Aorta (tissue), 5 donors: Measurements from ENCODE around the gene MYEF2. TPM values are rescaled to one million over a fixed set of nuclear protein-coding genes. Genes with fewer than 3 reads are reported as not detected.

Experiments
- ATAC-seq: fragments of 200-7000 bp; cut with Tn5 transposase; one replicate; pipeline ENCODE4 v1.9.1; 2022; ENCODE audit warnings: moderate library complexity; ENCODE audit not compliant: low FRiP score
- DNase-seq, 2 donors: peaks; one replicate each; pipeline ENCODE4 v3.0.0-alpha.2; 2020
- H3K27ac ChIP-seq, 2 donors: one replicate each; pipeline ENCODE4 v1.5.1; 2013; ENCODE audit warnings: low read length in 2 of 2, mild to moderate bottlenecking in 2 of 2, moderate library complexity in 2 of 2, control low read depth in 1 of 2, inconsistent platforms in 1 of 2, low read depth in 1 of 2
- H3K27me3 ChIP-seq, 2 donors: one replicate each; pipeline ENCODE4 v1.6.1; 2013; ENCODE audit warnings: control low read depth in 1 of 2, low read length in 1 of 2, mild to moderate bottlenecking in 1 of 2, moderate library complexity in 1 of 2; ENCODE audit not compliant: insufficient read depth in 2 of 2, control insufficient read depth in 1 of 2
- H3K36me3 ChIP-seq, 2 donors: one replicate each; pipeline ENCODE4 v1.6.1; 2013; ENCODE audit warnings: control low read depth in 1 of 2, low read length in 1 of 2, mild to moderate bottlenecking in 1 of 2; ENCODE audit not compliant: insufficient read depth in 2 of 2, control insufficient read depth in 1 of 2
- H3K4me1 ChIP-seq, 2 donors: one replicate each; pipeline ENCODE4 v1.6.1; 2013; ENCODE audit warnings: low read length in 2 of 2, control low read depth in 1 of 2, mild to moderate bottlenecking in 1 of 2, moderate library complexity in 1 of 2; ENCODE audit not compliant: insufficient read depth in 2 of 2, control insufficient read depth in 1 of 2
- H3K4me3 ChIP-seq, 2 donors: one replicate each; pipeline ENCODE4 v1.5.1; 2013; ENCODE audit warnings: low read length in 2 of 2, control low read depth in 1 of 2, mild to moderate bottlenecking in 1 of 2
- H3K9me3 ChIP-seq: one replicate; pipeline ENCODE4 v1.6.1; 2013; ENCODE audit warnings: mild to moderate bottlenecking, low read length; ENCODE audit not compliant: control insufficient read depth
- WGBS, 2 donors: extraction: QIAGEN DNeasy Blood & Tissue Kit; methylation state at CpG; one replicate each; pipeline ENCODE4 v1.1.7; 2013; 5-methylcytosine and 5-hydroxymethylcytosine counted together
- intact Hi-C, 2 donors: fragments of 100-400 bp; cut with DNase I; formaldehyde crosslinking; loops; one replicate each; pipeline versions ENCODE4 v1.14.2 to v1.15.0; 2022
- polyA plus RNA-seq, 2 donors: library from polyadenylated mRNA; stranded (reverse); fragments of 200-250 nt; gene quantifications; one replicate each; pipeline ENCODE4 v1.2.3, GENCODE V29; 2013
- total RNA-seq, 2 donors: library from RNA; stranded (reverse); fragmentation: NEBNext Ultra II Directional; extraction: Animal tissue kit (Norgen Biotek cat#: 25700); gene quantifications; one replicate each; pipeline ENCODE4 v1.2.1, GENCODE V29; 2021
- donor health status: healthy with polysubstance abuse.
- donor health status: Bipolar disorder and iron deficiency.
- donor health status: DM: no; HTN: no; CAD: no.
- donor health status: DM: no; HTN: no; CAD: no.
- donor health status: DM: yes; HTN: yes; CAD: no.

MYEF2 gene
- total and polyA plus RNA-seq, 4 donors, result 16.7 to 105 (median 74.0) TPM

GRCh38 chr15:48132874-48133273, 45.2 kb downstream of the MYEF2 start:
- Histone ChIP-seq H3K9me3 (no peaks in the 10 kb centered on the region), H3K4me1 (peaks cover 0 to 5% of the 10 kb centered on the region in 2 donors), H3K4me3 (no peak overlapping the region), H3K36me3 (no peaks in the 10 kb centered on the region), H3K27me3 (no peaks in the 10 kb centered on the region), H3K27ac (no peak overlapping the region)
- intact Hi-C loops, result no loop called here
- WGBS, 2 donors, result 95 to 96% methylated on average over 6 of the region's 6 CpGs
- ATAC-seq (no peak), DNase-seq (no peak)

- H3K9me3 ChIP-seq, result no peaks in the 10 kb centered on the region
- H3K36me3 ChIP-seq, result no peaks in the 10 kb centered on the region
- intact Hi-C loops, result no loop called here
- H3K27me3 ChIP-seq, result no peaks in the 10 kb centered on the region
- H3K4me3 ChIP-seq, result no peak overlapping the region
- peaks cover 0 to 5% of the 10 kb centered on the region in 2 donors for H3K4me1 ChIP-seq
- DNase-seq, result no peak
- no peak for ATAC-seq
- H3K27ac ChIP-seq, result no peak overlapping the region
Observed at GRCh38 chr15:48131324-48131723, 46.8 kb downstream of the MYEF2 start.

- 81 to 82% methylated on average over 6 of the region's 6 CpGs for WGBS, 2 donors
- DNase-seq, result no peak
Observed at GRCh38 chr15:48126667-48127355, 51.3 kb downstream of the MYEF2 start.

GRCh38 chr15:48121849-48122248, 56.2 kb downstream of the MYEF2 start:
- no peaks in the 10 kb centered on the region for H3K27me3 ChIP-seq
- H3K27ac ChIP-seq, result no peak overlapping the region
- H3K4me1 ChIP-seq, result no peaks in the 10 kb centered on the region
- H3K4me3 ChIP-seq, result no peak overlapping the region
- H3K9me3 ChIP-seq, result no peaks in the 10 kb centered on the region
- no peaks in the 10 kb centered on the region for H3K36me3 ChIP-seq
- intact Hi-C loops, result no loop called here
- 82 to 88% methylated on average over 8 of the region's 8 CpGs for WGBS, 2 donors
- ATAC-seq (no peak), DNase-seq (no peak)

More at GRCh38 chr15:48126667-48127355, 51.3 kb downstream of the MYEF2 start:
- Histone ChIP-seq H3K9me3 (no peaks in the 10 kb centered on the region), H3K4me3 (no peak overlapping the region), H3K27me3 (no peaks in the 10 kb centered on the region), H3K36me3 (no peaks in the 10 kb centered on the region), H3K4me1 (no peaks in the 10 kb centered on the region), H3K27ac (no peak overlapping the region)
- intact Hi-C loops, result no loop called here
- no peak for ATAC-seq

GRCh38 chr15:48120745-48121144, 57.4 kb downstream of the MYEF2 start, which contains the start of gene SLC24A5:
Gene SLC24A5, plus strand, starts transcription at chr15:48120990. Its CDS starts 55 bp downstream, at chr15:48121045.
- 90 to 94% methylated on average over 5 to 6 of the region's 6 CpGs for WGBS, 2 donors

GRCh38 chr15:48119277-48119676, 58.8 kb downstream of the MYEF2 start:
- intact Hi-C loops, result no loop called here
- Histone ChIP-seq H3K27me3 (no peaks in the 10 kb centered on the region), H3K36me3 (no peaks in the 10 kb centered on the region), H3K4me1 (no peaks in the 10 kb centered on the region), H3K27ac (no peak overlapping the region), H3K4me3 (no peak overlapping the region), H3K9me3 (no peaks in the 10 kb centered on the region)
- WGBS, 2 donors, result 80 to 85% methylated on average over 5 of the region's 5 CpGs
- no peak for DNase-seq
- no peak for ATAC-seq

More at GRCh38 chr15:48120745-48121144, 57.4 kb downstream of the MYEF2 start, which contains the start of gene SLC24A5:
- H3K36me3 ChIP-seq, result no peaks in the 10 kb centered on the region
- no peaks in the 10 kb centered on the region for H3K27me3 ChIP-seq
- ATAC-seq, result no peak
- peak in 1 of 2 donors; percentile 52 for DNase-seq
- no peak within 1 kb of the TSS for H3K27ac ChIP-seq
- H3K4me3 ChIP-seq, result no peak within 1 kb of the TSS
- no peaks in the 10 kb centered on the region for H3K4me1 ChIP-seq
- H3K9me3 ChIP-seq, result no peaks in the 10 kb centered on the region
- intact Hi-C loops, result no loop called here

- Histone ChIP-seq H3K27me3 (no peaks in the 10 kb centered on the region), H3K4me1 (peaks cover 0 to 6% of the 10 kb centered on the region in 2 donors), H3K9me3 (no peaks in the 10 kb centered on the region), H3K27ac (no peak overlapping the region), H3K36me3 (no peaks in the 10 kb centered on the region), H3K4me3 (no peak overlapping the region)
- WGBS, 2 donors, result 54 to 63% methylated on average over 6 of the region's 6 CpGs
- intact Hi-C loops, result no loop called here
- DNase-seq (no peak), ATAC-seq (no peak)
Observed at GRCh38 chr15:48112242-48112641, 65.9 kb downstream of the MYEF2 start.

- WGBS, 2 donors, result 86 to 89% methylated on average over 5 of the region's 5 CpGs
- Histone ChIP-seq H3K9me3 (no peaks in the 10 kb centered on the region), H3K4me3 (no peak overlapping the region), H3K27ac (no peak overlapping the region), H3K36me3 (no peaks in the 10 kb centered on the region), H3K4me1 (peaks cover 0 to 6% of the 10 kb centered on the region in 2 donors), H3K27me3 (no peaks in the 10 kb centered on the region)
- ATAC-seq, result no peak
- intact Hi-C loops, result no loop called here
- no peak for DNase-seq
Observed at GRCh38 chr15:48109856-48110531, 68.1 kb downstream of the MYEF2 start.

GRCh38 chr15:48109212-48109611, 68.9 kb downstream of the MYEF2 start:
- Histone ChIP-seq H3K9me3 (no peaks in the 10 kb centered on the region), H3K27me3 (no peaks in the 10 kb centered on the region), H3K36me3 (no peaks in the 10 kb centered on the region), H3K4me3 (no peak overlapping the region), H3K27ac (no peak overlapping the region), H3K4me1 (peaks cover 0 to 6% of the 10 kb centered on the region in 2 donors)
- 94 to 98% methylated on average over 4 of the region's 4 CpGs for WGBS, 2 donors
- no peak for ATAC-seq
- intact Hi-C loops, result no loop called here
- no peak for DNase-seq
